HL-60 (cell line): Measurements from ENCODE around the gene PNMA1.
A peak's percentile ranks its signal among the peaks of the same experiment; 100 is the strongest.

ENCODE experiments used
- DNase-seq, 2 experiments: peaks; one replicate each; pipeline ENCODE4 v3.0.0-alpha.2; 2010 to 2020; ENCODE audit warnings: low read depth in 1 of 2, low spot score in 1 of 2
- H3K27ac ChIP-seq: fragments of 250-450 bp; sonication (Bioruptor Pico); replicated peaks from 2 replicates; pipeline ENCODE4 v1.5.1; 2020; ENCODE audit warnings: mild to moderate bottlenecking, moderate library complexity
- H3K27me3 ChIP-seq: fragments of 250-450 bp; sonication (Bioruptor Pico); 2 replicates; pipeline ENCODE4 v1.5.1; 2021; ENCODE audit warnings: mild to moderate bottlenecking, moderate library complexity; ENCODE audit not compliant: insufficient read depth, poor library complexity, severe bottlenecking
- H3K4me3 ChIP-seq: replicated peaks from 2 replicates; pipeline ENCODE4 v1.5.1; 2011; ENCODE audit warnings: mild to moderate bottlenecking, control low read depth, low read length; ENCODE audit not compliant: insufficient read depth
- CTCF ChIP-seq: IDR thresholded peaks from one replicate; pipeline ENCODE4 v1.5.1; 2011; ENCODE audit warnings: low read length, control low read depth, inconsistent platforms; ENCODE audit not compliant: insufficient read depth
- GABPA ChIP-seq: IDR thresholded peaks from 2 replicates; pipeline ENCODE4 v1.6.1; 2012; ENCODE audit warnings: low read depth
- POLR2AphosphoS5 ChIP-seq: IDR thresholded peaks from 2 replicates; pipeline ENCODE4 v1.6.1; 2012; ENCODE audit warnings: low read depth
- REST ChIP-seq: IDR thresholded peaks from 2 replicates; pipeline ENCODE4 v1.6.1; 2012; ENCODE audit warnings: low read depth; ENCODE audit not compliant: insufficient replicate concordance
- SPI1 ChIP-seq: IDR thresholded peaks from 2 replicates; pipeline ENCODE4 v1.6.1; 2012; ENCODE audit warnings: low read depth, mild to moderate bottlenecking, borderline replicate concordance

Gene PNMA1

GRCh38 chr14:73723797-73724661 is 9.8 kb upstream of the PNMA1 start:
- peak in 1 of 2 experiments; percentile 28 for DNase-seq
- H3K27me3 ChIP-seq: no peaks in the 10 kb centered on the region
- peak overlapping the region; percentile 33; the same call in 1 of the 2 replicates for H3K27ac ChIP-seq
- no peak overlapping the region for H3K4me3 ChIP-seq
- TF ChIP-seq REST (no peak), GABPA (no peak), CTCF (no peak), SPI1 (no peak), POLR2AphosphoS5 (no peak)

- H3K4me3 ChIP-seq: no peak overlapping the region
- TF ChIP-seq POLR2AphosphoS5 (no peak), CTCF (no peak), REST (no peak), SPI1 (no peak), GABPA (no peak)
- DNase-seq: no peak
- H3K27ac ChIP-seq: peak overlapping the region; percentile 28; the same call in 1 of the 2 replicates
- H3K27me3 ChIP-seq: no peaks in the 10 kb centered on the region
Observed at GRCh38 chr14:73723406-73723796, 9.2 kb upstream of the PNMA1 start.

- Histone ChIP-seq H3K27me3 (no peaks in the 10 kb centered on the region), H3K4me3 (no peak overlapping the region), H3K27ac (no peak overlapping the region)
- no peak for DNase-seq
- TF ChIP-seq REST: no peak
- no peak for TF ChIP-seq POLR2AphosphoS5
- no peak for TF ChIP-seq SPI1
- TF ChIP-seq GABPA: no peak
- no peak for TF ChIP-seq CTCF
Observed at GRCh38 chr14:73722581-73722980, 8.4 kb upstream of the PNMA1 start.
